Erythroblast (primary cell): ENCODE measurements around the gene CFI.

Experiments used
- GATA1 ChIP-seq: IDR thresholded peaks from 2 replicates; pipeline ENCODE4 v1.6.1; 2011; ENCODE audit warnings: low read depth, mild to moderate bottlenecking, control low read depth, low read length, moderate library complexity
- POLR2A ChIP-seq: IDR thresholded peaks from 2 replicates; pipeline ENCODE4 v1.6.1; 2011; ENCODE audit warnings: mild to moderate bottlenecking, low read length

GRCh38 chr4:109752525-109752924 is 49.3 kb downstream of the CFI start:
- no peak for TF ChIP-seq POLR2A
- TF ChIP-seq GATA1, result no peak
